Skeletal muscle satellite cell (primary cell): ENCODE measurements around the gene ALDH16A1. TPM values are rescaled to one million over a fixed set of nuclear protein-coding genes. Genes with fewer than 3 reads are reported as not detected.

Experiments
- H3K27me3 ChIP-seq: 2 replicates; pipeline ENCODE4 v1.7.0; 2013; ENCODE audit warnings: low read length; ENCODE audit not compliant: control insufficient read depth, insufficient read depth
- H3K36me3 ChIP-seq: 2 replicates; pipeline ENCODE4 v1.7.0; 2013; ENCODE audit warnings: mild to moderate bottlenecking, control low read depth, low read length; ENCODE audit not compliant: insufficient read depth
- H3K4me1 ChIP-seq: 2 replicates; pipeline ENCODE4 v1.7.0; 2013; ENCODE audit warnings: low read length; ENCODE audit not compliant: control insufficient read depth, insufficient read depth
- H3K4me2 ChIP-seq: 2 replicates; pipeline ENCODE4 v1.7.0; 2013; ENCODE audit warnings: mild to moderate bottlenecking, low read length
- H3K4me3 ChIP-seq: 2 replicates; pipeline ENCODE4 v1.7.0; 2013; ENCODE audit warnings: low read length
- H3K9ac ChIP-seq: 2 replicates; pipeline ENCODE4 v1.7.0; 2013; ENCODE audit warnings: mild to moderate bottlenecking, low read depth, low read length, moderate library complexity
- H3K9me3 ChIP-seq: replicated peaks from 2 replicates; pipeline ENCODE4 v1.7.0; 2013; ENCODE audit warnings: mild to moderate bottlenecking, control low read depth, low read length
- total RNA-seq: library from RNA; depleted of rRNA; stranded (reverse); fragments of >200 nt; gene quantifications from 2 replicates; pipeline ENCODE4 v1.2.3, GENCODE V29; 2012; rRNA removed

ALDH16A1 gene
- total RNA-seq: 27.4 and 37.6 TPM in 2 replicates

DNA sequence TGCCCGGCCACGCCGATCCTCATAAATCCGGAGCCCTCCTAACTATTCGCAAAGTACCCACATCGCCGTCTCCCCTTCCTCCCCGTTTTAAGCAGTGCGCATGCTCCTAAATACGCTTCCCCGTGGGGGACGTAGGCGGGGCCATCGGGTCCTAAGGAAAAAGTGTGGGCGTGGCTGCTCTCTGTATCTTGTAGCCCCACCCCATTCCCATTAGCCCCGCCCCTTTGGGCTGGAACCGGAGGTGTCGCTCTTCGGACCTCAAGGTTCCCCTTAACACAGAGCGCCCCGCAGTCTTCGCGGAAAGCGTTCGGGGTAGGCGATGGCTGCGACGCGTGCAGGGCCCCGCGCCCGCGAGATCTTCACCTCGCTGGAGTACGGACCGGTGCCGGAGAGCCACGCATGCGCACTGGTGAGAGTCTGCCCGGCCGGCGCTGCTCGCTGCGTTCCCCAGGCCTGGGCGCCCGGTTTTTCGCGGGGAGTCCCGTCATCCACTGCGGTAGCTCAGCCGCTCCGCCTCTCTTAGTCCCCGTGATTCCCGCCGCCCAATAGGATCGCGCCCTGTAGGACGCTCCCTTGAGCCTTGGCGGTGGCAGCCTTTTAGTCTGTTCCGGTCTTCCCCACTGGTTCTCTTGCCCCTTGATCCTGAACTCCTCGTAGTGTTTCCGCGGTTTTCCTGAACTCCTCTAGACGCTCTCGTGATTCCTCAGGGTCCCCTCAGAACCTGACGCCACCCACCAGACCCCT is at the start of gene ALDH16A1:
Gene ALDH16A1, plus strand, starts transcription at position 213 of the 744 bp plus-strand sequence. Its CDS starts 107 bp downstream, at position 320.
- no peaks in the 10 kb centered on the region for H3K9me3 ChIP-seq
- H3K9ac ChIP-seq: peak within 1 kb of the TSS; percentile 94
- peak within 1 kb of the TSS; percentile 88 for H3K4me2 ChIP-seq
- peaks cover 8% of the 10 kb centered on the region for H3K36me3 ChIP-seq
- peaks cover 21% of the 10 kb centered on the region for H3K4me1 ChIP-seq
- H3K4me3 ChIP-seq: peak within 1 kb of the TSS; percentile 73
- no peaks in the 10 kb centered on the region for H3K27me3 ChIP-seq

DNA sequence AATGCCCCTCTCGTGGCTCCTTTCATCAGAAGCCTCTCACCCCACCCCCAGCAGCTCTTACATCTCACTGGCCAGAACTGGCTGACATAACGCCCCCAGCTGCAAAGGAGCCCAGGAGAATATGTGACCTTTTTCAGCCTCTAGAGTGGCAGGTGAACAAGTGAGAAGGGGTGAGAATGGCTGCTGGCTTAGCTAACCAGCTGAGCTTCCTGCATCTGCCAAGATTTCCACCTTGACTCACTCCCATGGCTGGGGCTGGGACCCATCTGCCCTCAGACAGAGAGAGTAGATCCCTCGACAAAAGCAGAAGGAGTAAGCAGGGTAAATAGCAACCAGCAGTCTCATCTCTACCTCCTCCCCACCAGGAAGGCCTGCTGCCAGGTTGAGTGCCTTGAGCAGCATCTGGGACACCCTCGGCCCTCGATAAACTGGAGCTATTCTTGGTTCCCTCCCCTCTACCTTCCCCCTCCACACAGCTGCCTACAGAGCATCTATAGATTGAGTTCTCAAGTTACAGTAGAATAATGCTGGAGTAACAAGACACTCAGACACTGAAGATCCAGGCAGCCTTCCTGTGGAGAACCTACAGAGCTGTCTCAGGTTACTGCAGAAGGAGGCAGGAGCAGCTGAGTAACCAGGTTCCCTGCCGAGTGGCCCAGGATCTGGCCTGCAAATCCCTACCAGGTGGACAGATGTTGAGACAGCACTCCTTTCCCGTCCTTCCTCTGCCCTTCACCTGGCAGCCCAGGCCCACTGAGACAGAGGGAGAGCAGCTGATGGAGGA is 49.4 kb upstream of the ALDH16A1 start:
- no peak overlapping the region for H3K4me3 ChIP-seq
- H3K36me3 ChIP-seq: no peaks in the 10 kb centered on the region
- peaks cover 21% of the 10 kb centered on the region for H3K27me3 ChIP-seq
- no peaks in the 10 kb centered on the region for H3K4me1 ChIP-seq
- H3K9ac ChIP-seq: no peak overlapping the region
- H3K4me2 ChIP-seq: no peak overlapping the region
- no peaks in the 10 kb centered on the region for H3K9me3 ChIP-seq

DNA sequence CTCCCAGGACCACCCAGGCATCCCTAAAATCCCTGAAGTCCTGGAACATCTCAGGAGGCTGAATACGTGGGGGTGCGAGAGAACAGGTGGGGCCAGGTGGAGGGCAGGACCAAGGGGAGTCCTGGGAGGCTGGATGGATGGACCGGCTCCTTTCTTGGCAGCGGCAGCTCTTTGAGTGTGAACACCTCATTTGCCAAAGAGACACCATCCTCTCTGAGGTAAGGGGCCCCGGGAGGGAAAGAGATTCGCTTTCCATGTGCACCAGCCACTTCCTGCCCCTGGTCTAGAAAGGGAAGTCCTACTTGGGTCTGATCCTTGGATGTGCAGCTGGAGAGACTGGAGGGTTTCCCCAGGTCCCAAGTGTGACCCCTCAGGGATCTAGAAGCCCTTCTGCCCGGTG is 45.9 kb upstream of the ALDH16A1 start:
- no peak overlapping the region for H3K4me3 ChIP-seq
- H3K9ac ChIP-seq: no peak overlapping the region
- no peaks in the 10 kb centered on the region for H3K36me3 ChIP-seq
- H3K4me1 ChIP-seq: no peaks in the 10 kb centered on the region
- H3K9me3 ChIP-seq: no peaks in the 10 kb centered on the region
- no peak overlapping the region for H3K4me2 ChIP-seq
- peaks cover 18% of the 10 kb centered on the region for H3K27me3 ChIP-seq

DNA sequence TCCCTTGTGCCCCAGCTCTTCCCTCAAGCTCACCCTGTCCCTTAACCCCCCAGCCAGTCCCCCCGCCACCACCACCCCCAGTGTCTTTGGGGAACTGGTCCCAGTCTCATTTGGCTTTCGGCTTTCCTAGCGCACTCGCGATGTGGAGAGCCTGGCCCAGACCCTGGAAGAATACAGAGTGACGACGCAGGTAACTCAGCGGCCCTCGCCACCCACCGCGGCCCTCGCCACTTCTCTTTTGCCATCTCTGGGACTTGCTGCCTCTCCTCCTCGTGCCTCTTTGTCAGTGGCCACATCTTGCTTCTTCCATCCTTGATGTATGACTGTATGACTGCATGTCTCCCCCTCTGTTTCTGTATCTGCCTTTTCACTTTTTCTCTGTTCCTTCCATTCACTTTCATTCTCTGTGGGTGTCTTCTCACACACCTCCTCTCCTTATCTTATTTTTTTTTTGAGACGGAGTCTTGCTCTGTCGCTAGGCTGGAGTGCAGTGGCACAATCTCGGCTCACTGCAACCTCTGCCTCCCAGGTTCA is 45.5 kb upstream of the ALDH16A1 start:
- H3K9me3 ChIP-seq: no peaks in the 10 kb centered on the region
- no peak overlapping the region for H3K4me3 ChIP-seq
- H3K36me3 ChIP-seq: no peaks in the 10 kb centered on the region
- H3K4me2 ChIP-seq: no peak overlapping the region
- peaks cover 22% of the 10 kb centered on the region for H3K27me3 ChIP-seq
- H3K4me1 ChIP-seq: no peaks in the 10 kb centered on the region
- H3K9ac ChIP-seq: no peak overlapping the region

DNA sequence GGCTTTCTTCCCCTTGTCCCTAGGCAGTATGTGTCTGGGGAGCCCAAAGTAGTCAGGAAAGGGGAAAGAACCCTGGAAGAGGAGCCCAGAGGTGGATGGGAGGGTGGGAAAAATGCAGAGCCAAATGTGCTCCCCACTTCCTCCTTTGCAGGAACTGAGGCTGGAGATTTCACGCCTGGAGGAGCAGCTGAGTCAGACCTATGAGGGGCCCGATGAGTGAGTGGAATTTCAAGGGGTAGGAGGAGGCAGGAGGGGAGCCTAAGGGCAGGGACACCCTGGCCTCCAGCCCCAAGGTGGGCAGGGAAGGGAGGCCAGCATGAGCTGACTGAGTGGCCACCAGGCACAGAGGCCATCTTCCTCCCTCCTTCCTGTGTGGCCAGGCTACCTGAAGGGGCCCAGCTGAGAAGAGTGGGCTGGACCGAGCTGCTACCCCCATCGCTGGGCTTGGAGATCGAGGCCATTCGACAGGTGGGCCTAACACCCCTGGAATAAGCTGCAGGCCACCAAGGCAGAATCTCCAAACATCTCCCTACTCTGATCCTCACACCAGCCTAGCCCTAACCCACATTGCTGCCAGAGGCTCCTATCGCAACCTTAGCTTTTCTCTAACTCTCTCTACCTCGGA is 44.1 kb upstream of the ALDH16A1 start:
- Histone ChIP-seq H3K36me3 (no peaks in the 10 kb centered on the region), H3K4me1 (no peaks in the 10 kb centered on the region), H3K9me3 (no peaks in the 10 kb centered on the region), H3K9ac (no peak overlapping the region), H3K4me2 (no peak overlapping the region), H3K27me3 (peaks cover 34% of the 10 kb centered on the region), H3K4me3 (no peak overlapping the region)

DNA sequence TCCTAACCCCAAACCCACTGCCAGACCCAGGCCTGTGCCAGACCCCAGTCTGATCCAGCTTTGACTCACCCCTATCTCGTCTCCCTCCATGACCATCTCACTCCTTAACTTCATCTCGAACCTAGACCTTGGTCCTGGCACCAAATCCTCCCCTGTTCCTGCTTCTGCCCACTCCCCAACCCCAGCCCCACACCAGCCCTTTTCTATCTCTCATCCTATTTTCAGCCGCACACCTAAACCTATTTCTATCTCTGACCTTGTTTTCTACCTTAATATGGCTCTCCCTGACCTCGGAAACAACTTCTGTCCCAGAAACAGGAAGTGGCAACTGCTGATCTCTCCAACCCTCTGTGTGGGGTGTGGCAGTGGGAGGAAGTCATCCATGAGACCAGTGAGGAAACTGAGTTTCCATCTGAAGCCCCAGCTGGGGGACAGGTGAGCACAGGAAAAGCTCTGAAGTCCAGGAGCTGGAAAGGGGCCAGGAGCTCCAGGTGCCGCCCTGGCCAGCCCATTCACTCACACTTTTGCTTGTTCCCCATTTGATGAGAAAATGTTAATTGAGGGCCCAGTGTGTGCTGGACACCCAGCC is 43.5 kb upstream of the ALDH16A1 start:
- no peaks in the 10 kb centered on the region for H3K36me3 ChIP-seq
- no peaks in the 10 kb centered on the region for H3K4me1 ChIP-seq
- H3K4me2 ChIP-seq: no peak overlapping the region
- no peak overlapping the region for H3K9ac ChIP-seq
- H3K4me3 ChIP-seq: no peak overlapping the region
- H3K27me3 ChIP-seq: peaks cover 39% of the 10 kb centered on the region
- H3K9me3 ChIP-seq: no peaks in the 10 kb centered on the region

DNA sequence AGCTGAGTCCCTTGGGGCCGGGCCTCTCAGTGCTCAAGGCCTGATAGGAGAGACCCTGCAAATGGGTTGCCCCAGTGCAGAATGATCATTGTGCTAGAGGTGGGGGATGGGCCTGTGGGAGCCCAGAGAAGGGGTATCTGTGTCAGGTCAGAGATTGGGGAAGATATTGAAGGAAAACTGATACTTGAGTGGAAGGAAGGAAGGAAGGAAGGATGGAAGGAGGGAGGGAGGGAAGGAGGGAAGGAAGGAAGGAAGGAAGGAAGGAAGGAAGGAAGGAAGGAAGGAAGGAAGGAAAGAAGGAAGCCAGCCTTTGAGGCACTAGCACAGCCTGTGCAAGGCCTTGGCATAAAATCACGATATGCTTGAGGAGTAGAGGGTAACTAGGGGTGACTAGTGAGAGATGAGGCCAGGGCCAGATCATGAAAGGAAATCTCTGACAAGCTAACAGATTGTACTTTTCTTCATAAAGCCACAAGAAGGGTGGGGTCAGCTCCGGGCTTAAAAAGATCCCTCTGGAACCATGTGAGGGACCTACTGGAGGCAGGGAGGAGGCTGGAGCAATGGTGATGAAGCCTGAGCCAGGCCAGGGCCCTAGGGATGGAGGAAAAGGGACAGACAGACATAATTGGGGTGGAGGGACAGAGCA is 41.2 kb upstream of the ALDH16A1 start:
- Histone ChIP-seq H3K4me3 (no peak overlapping the region), H3K36me3 (no peaks in the 10 kb centered on the region), H3K27me3 (peaks cover 52% of the 10 kb centered on the region), H3K4me1 (no peaks in the 10 kb centered on the region), H3K9ac (no peak overlapping the region), H3K4me2 (no peak overlapping the region), H3K9me3 (no peaks in the 10 kb centered on the region)

DNA sequence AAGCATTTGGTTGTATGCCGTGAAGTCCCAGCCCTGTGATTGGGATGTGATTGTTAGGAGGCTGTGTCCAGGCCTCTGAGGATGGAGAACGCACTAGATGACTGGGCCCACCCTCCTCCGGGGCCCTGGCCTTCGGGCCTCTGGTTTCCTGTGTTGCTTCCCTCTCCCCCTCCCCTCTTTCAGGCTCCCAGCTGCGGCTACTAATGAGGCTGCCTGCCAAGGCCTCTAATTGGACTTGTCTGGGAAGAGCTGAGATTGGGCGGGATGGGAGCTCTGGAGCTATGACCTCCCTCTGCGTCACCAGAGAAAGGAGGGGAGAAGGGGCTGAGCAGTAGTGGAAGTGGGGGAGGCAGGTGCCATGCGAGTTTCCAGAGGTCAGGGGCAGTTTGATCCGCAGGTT is 39.7 kb upstream of the ALDH16A1 start:
- no peak overlapping the region for H3K9ac ChIP-seq
- H3K4me3 ChIP-seq: no peak overlapping the region
- H3K36me3 ChIP-seq: no peaks in the 10 kb centered on the region
- H3K9me3 ChIP-seq: no peaks in the 10 kb centered on the region
- H3K4me1 ChIP-seq: no peaks in the 10 kb centered on the region
- H3K27me3 ChIP-seq: peaks cover 59% of the 10 kb centered on the region
- H3K4me2 ChIP-seq: no peak overlapping the region

DNA sequence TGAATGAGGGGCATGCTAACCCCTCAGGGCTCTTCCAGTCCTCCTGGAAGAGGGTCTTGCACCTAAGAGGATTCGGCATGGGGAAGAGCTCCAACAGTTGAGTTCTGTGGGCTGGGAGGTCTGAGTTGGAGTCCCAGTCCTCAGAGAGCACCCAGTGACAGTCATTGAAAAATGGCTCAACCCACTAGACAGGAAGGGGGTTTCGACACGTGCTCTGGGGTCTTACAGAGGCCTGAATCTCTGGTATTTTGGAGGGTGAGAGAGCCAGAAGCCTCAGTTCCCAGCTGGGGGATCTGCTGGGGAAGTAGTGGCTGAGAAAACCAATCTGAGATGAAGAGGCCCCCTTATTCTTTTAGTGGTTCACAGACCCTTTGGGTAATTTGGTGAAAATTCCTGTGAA is 38.8 kb upstream of the ALDH16A1 start:
- no peaks in the 10 kb centered on the region for H3K36me3 ChIP-seq
- no peaks in the 10 kb centered on the region for H3K4me1 ChIP-seq
- H3K9ac ChIP-seq: no peak overlapping the region
- H3K9me3 ChIP-seq: no peaks in the 10 kb centered on the region
- H3K4me2 ChIP-seq: no peak overlapping the region
- no peak overlapping the region for H3K4me3 ChIP-seq
- H3K27me3 ChIP-seq: peaks cover 69% of the 10 kb centered on the region

DNA sequence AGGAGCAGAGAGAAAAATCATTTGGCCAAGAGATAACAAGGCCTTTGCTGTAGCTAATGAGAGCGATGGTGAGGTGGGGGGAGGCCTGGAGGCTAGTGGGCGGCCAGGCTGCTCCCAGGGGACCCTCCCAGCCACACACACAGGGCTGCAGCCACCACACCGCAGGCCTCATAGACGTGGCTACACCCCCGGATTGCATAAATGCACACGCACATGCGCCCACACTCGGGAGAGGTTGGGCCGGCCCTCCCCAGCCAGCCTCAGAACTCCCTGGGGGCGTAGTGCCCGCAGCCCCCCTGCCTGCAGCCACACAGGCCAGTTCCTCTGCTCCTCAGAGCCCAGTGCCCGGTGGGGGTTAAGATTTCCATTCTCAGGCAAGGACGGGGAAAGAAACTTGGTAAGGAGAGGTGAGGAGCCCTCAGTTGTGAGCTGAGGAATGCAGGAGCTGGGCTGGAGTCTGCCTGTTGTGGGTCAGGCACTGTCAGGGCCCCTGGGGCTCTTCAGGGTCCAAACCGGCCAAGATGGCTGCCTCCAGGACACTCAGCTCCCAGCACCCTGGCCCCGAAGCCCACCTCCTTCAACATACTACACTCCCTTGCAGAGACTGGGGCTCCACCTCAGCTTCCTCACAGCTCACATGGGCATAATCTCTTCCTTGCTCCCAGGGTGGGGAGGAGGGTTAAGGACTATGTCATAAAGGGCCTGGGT is 37.8 kb upstream of the ALDH16A1 start:
- no peaks in the 10 kb centered on the region for H3K4me1 ChIP-seq
- H3K27me3 ChIP-seq: peaks cover 78% of the 10 kb centered on the region
- no peak overlapping the region for H3K9ac ChIP-seq
- H3K36me3 ChIP-seq: no peaks in the 10 kb centered on the region
- no peak overlapping the region for H3K4me3 ChIP-seq
- H3K9me3 ChIP-seq: no peaks in the 10 kb centered on the region
- H3K4me2 ChIP-seq: no peak overlapping the region
